Neural crest cell (in vitro differentiated cells): Measurements from ENCODE around the gene DNAJC27. TPM values are rescaled to one million over a fixed set of nuclear protein-coding genes. Genes with fewer than 3 reads are reported as not detected.
A peak's percentile ranks its signal among the peaks of the same experiment; 100 is the strongest.

Source experiments
- DNase-seq: peaks from one replicate; pipeline ENCODE4 v3.0.0; 2021; ENCODE audit warnings: low read depth, mixed read lengths, low spot score
- H3K27ac Mint-ChIP-seq: one replicate; pipeline ENCODE4 v1.8.0; 2021; ENCODE audit warnings: mild to moderate bottlenecking, mixed read lengths; ENCODE audit not compliant: unreplicated experiment
- H3K27me3 Mint-ChIP-seq: 2 replicates; pipeline ENCODE4 v1.8.0; 2021; ENCODE audit warnings: low read depth, mild to moderate bottlenecking, mixed read lengths
- H3K36me3 Mint-ChIP-seq: 2 replicates; pipeline ENCODE4 v1.8.0; 2021; ENCODE audit warnings: low read depth, mild to moderate bottlenecking, mixed read lengths
- H3K4me1 Mint-ChIP-seq: 2 replicates; pipeline ENCODE4 v1.8.0; 2021; ENCODE audit warnings: mixed read lengths
- H3K4me3 Mint-ChIP-seq: one replicate; pipeline ENCODE4 v1.8.0; 2021; ENCODE audit warnings: mild to moderate bottlenecking, mixed read lengths
- H3K9me3 Mint-ChIP-seq: 2 replicates; pipeline ENCODE4 v1.8.0; 2021; ENCODE audit warnings: mixed read lengths
- CTCF ChIP-seq: fragments of 200-600 bp; sonication (generic); conservative IDR thresholded peaks from 2 replicates; pipeline ENCODE4 v1.5.0; 2021; ENCODE audit warnings: antibody characterized with exemption, mild to moderate bottlenecking
- total RNA-seq: library from RNA; stranded (reverse); gene quantifications from 2 replicates; pipeline ENCODE4 v1.2.1, GENCODE V29; 2021

DNAJC27 gene
- total RNA-seq, 1 donor from 2014 or later: 8.1 TPM

- DNase-seq: no peak
- no peak overlapping the region for H3K4me3 Mint-ChIP-seq
- no peaks in the 10 kb centered on the region for H3K36me3 Mint-ChIP-seq
- H3K27me3 Mint-ChIP-seq: no peaks in the 10 kb centered on the region
- no peak for TF ChIP-seq CTCF
- peaks cover 5% of the 10 kb centered on the region for H3K9me3 Mint-ChIP-seq
- peaks cover 23% of the 10 kb centered on the region for H3K4me1 Mint-ChIP-seq
- H3K27ac Mint-ChIP-seq: no peak overlapping the region
Observed at GRCh38 chr2:24986372-24986771, 14.6 kb upstream of the DNAJC27 start.

- peaks cover 23% of the 10 kb centered on the region for H3K4me1 Mint-ChIP-seq
Observed at GRCh38 chr2:24985511-24985910, 13.8 kb upstream of the DNAJC27 start.

GRCh38 chr2:24984912-24985311, 13.2 kb upstream of the DNAJC27 start:
- no peaks in the 10 kb centered on the region for H3K9me3 Mint-ChIP-seq
- no peak for TF ChIP-seq CTCF
- peak overlapping the region; percentile 19 for H3K27ac Mint-ChIP-seq
- H3K27me3 Mint-ChIP-seq: no peaks in the 10 kb centered on the region
- no peaks in the 10 kb centered on the region for H3K36me3 Mint-ChIP-seq
- peak; percentile 13 for DNase-seq
- H3K4me1 Mint-ChIP-seq: peaks cover 23% of the 10 kb centered on the region
- no peak overlapping the region for H3K4me3 Mint-ChIP-seq

More at GRCh38 chr2:24985511-24985910, 13.8 kb upstream of the DNAJC27 start:
- no peaks in the 10 kb centered on the region for H3K27me3 Mint-ChIP-seq
- no peak for DNase-seq
- no peak overlapping the region for H3K27ac Mint-ChIP-seq
- H3K4me3 Mint-ChIP-seq: no peak overlapping the region
- H3K36me3 Mint-ChIP-seq: no peaks in the 10 kb centered on the region
- TF ChIP-seq CTCF: no peak
- H3K9me3 Mint-ChIP-seq: peaks cover 5% of the 10 kb centered on the region

GRCh38 chr2:24981411-24982136, 9.8 kb upstream of the DNAJC27 start:
- no peaks in the 10 kb centered on the region for H3K9me3 Mint-ChIP-seq
- H3K4me3 Mint-ChIP-seq: no peak overlapping the region
- no peak for DNase-seq
- no peak overlapping the region for H3K27ac Mint-ChIP-seq
- H3K27me3 Mint-ChIP-seq: no peaks in the 10 kb centered on the region
- peaks cover 22% of the 10 kb centered on the region for H3K4me1 Mint-ChIP-seq
- H3K36me3 Mint-ChIP-seq: no peaks in the 10 kb centered on the region
- no peak for TF ChIP-seq CTCF

GRCh38 chr2:24978661-24979060, 6.9 kb upstream of the DNAJC27 start:
- H3K27ac Mint-ChIP-seq: no peak overlapping the region
- DNase-seq: no peak
- no peak overlapping the region for H3K4me3 Mint-ChIP-seq
- H3K36me3 Mint-ChIP-seq: no peaks in the 10 kb centered on the region
- H3K27me3 Mint-ChIP-seq: no peaks in the 10 kb centered on the region
- H3K4me1 Mint-ChIP-seq: peaks cover 5% of the 10 kb centered on the region
- H3K9me3 Mint-ChIP-seq: no peaks in the 10 kb centered on the region
- no peak for TF ChIP-seq CTCF
